DMS153 treated with DMSO at 0.1 percent for 48 hours (cell line): ENCODE data around the gene STH.

ENCODE experiments used
- DNase-seq: peaks from one replicate; lab custom pipeline; 2025; ENCODE audit not compliant: unreplicated experiment; lab: John Stamatoyannopoulos, UW

STH gene

GRCh38 chr17:45966606-45967280 lies 32.3 kb upstream of the STH start:
- DNase-seq = no peak

- DNase-seq = no peak
Observed at GRCh38 chr17:45967378-45967777, 31.7 kb upstream of the STH start.

- DNase-seq = no peak
Observed at GRCh38 chr17:45968732-45969131, 30.3 kb upstream of the STH start.

GRCh38 chr17:45969726-45970125 lies 29.3 kb upstream of the STH start:
- no peak for DNase-seq

GRCh38 chr17:45970659-45971058 lies 28.4 kb upstream of the STH start:
- DNase-seq = no peak

- no peak for DNase-seq
Observed at GRCh38 chr17:45971698-45972141, 27.3 kb upstream of the STH start.

- no peak for DNase-seq
Observed at GRCh38 chr17:45972531-45972930, 26.5 kb upstream of the STH start.

GRCh38 chr17:45973099-45973780 lies 25.8 kb upstream of the STH start:
- DNase-seq = no peak

- no peak for DNase-seq
Observed at GRCh38 chr17:45973946-45974859, 24.8 kb upstream of the STH start.

- no peak for DNase-seq
Observed at GRCh38 chr17:45974916-45975630, 24.0 kb upstream of the STH start.

- DNase-seq = no peak
Observed at GRCh38 chr17:45975640-45976295, 23.3 kb upstream of the STH start.

- DNase-seq = no peak
Observed at GRCh38 chr17:45976391-45976754, 22.7 kb upstream of the STH start.

GRCh38 chr17:45976755-45977505 lies 22.1 kb upstream of the STH start:
- no peak for DNase-seq

- DNase-seq = no peak
Observed at GRCh38 chr17:45977506-45977824, 21.6 kb upstream of the STH start.

- no peak for DNase-seq
Observed at GRCh38 chr17:45977976-45978626, 20.9 kb upstream of the STH start.

- DNase-seq = no peak
Observed at GRCh38 chr17:45979137-45979536, 19.9 kb upstream of the STH start.

GRCh38 chr17:45980855-45981254 lies 18.2 kb upstream of the STH start:
- no peak for DNase-seq

- DNase-seq = no peak
Observed at GRCh38 chr17:45981306-45981705, 17.7 kb upstream of the STH start.

- DNase-seq = no peak
Observed at GRCh38 chr17:45982791-45983613, 16.0 kb upstream of the STH start.
